ENCODE results near the gene MAML2.

The MAML2 gene

GRCh38 chr11:96339706-96340554 lies 3.1 kb downstream of the MAML2 start:
- DNase-seq (ENCODE audit: low read depth in 2 of 2, low spot score in 1 of 2), result no peak

GRCh38 chr11:96338910-96339705 lies 3.9 kb downstream of the MAML2 start:
- DNase-seq (ENCODE audit: low read depth in 2 of 2, low spot score in 1 of 2), result no peak

DNA sequence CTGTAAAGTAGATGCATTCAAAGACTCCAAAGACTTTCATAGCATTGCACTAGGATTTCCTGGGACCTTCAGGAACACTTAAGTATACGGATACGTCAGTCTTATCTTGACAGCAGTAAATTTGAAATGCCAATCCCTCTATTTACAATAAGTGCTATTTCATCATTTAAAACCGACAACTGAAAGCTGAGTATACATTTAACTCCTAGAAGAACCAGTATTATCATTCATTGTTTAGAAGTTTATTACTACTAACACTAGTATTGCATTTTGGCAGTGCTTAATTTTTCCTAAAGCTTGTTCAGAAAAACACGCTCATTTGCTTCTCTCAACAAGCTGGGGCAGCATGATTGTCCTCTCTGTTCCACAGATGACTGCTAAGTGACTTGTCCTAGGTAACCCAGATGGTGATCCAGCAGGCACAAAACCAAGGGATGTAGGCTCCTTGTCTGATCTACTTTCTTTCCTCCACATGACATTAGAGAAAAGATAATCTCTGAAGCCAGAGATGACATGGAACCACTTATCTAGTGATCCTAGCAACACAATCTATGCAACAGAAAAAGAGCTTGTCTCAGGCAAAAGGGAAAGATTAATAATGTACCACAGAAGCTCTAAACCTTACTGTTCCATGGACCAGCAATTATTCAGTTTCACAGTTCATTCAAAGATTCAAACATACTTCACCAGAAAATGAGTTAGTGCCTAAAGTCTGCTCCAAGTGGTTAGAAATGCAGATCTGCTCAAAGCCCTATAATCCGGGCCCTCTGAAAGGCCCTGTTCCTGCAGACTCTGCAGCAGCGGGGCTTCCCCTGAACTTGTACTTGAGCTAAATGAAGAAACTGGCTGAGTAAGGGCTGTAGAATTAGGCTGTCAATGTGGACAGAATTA lies 5.2 kb downstream of the MAML2 start:
- no peak for DNase-seq (ENCODE audit: low read depth in 2 of 2, low spot score in 1 of 2)

- no peak for DNase-seq (ENCODE audit: low read depth in 2 of 2, low spot score in 1 of 2)
Measured at GRCh38 chr11:96335388-96335787, 7.6 kb downstream of the MAML2 start.

DNA sequence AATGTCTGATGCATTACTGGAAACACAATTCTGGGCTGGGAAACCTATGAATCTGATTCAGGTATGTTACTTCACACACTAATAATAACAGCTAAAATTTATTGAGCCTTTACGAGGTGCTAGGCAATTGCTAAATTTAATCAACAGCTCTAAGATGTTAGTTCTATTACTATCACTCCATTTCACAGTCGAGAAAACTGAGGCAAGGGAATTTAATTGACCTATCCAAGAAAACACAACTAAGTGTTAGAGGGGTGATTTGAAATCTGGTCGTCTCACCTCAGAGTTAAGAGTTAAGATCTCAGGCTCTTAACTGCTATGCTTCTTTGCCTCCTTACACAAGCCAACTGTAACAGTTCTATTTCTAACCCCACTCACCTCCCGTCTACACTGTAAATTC lies 8.8 kb downstream of the MAML2 start:
- no peak for DNase-seq (ENCODE audit: low read depth in 2 of 2, low spot score in 1 of 2)

- no peak for DNase-seq (ENCODE audit: low read depth in 2 of 2, low spot score in 1 of 2)
Measured at GRCh38 chr11:96333191-96333719, 9.7 kb downstream of the MAML2 start.

DNA sequence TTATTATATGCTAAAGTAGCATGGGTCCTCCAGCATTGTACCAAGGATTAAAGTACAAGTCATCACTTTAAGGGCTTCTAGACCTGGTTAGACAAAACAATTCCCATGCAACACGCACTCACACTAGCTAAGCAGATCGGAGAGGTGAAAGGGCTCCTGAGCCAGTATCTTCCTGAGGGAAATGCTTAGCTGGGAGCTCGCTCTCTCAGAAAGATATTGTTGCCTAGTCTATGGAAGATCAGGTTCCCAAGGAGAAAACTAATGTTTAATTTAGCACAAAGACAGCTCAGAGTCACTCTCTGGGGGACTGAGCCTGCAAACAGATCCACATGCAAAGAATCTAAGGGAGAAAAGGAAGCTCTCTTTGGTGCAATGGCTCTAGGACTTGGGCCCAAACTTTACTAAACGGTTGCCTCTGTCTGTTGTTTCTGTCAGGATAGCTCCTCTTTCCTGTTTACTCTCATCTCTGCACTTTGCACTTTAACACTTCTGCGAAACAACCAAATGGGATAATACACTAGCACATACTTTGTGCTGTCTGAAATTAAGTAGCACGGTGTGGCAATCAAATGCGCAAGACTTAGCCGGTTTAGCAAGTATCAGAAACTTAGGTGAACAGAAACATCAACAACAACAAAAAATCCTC lies 10.7 kb downstream of the MAML2 start:
- no peak for DNase-seq (ENCODE audit: low read depth in 2 of 2, low spot score in 1 of 2)

DNA sequence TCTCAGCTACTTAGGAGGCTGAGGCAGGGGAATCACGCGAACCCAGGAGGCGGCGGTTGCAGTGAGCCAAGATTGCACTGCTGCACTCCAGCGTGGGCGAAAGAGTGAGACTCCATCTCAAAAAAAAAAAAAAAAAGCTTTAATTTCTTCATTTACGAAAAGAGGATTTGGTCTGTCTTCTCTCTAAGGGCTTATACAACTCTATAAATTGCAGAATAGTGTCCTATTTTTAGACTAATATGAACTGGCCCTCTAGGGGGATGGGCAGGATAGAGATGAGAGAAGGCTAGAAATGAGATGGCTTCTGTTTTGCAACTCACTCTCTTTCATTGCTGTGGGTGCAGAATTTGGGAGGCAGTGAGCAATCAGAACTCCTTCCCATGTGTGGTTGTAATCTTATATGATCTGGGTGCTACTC lies 11.3 kb downstream of the MAML2 start:
- no peak for DNase-seq (ENCODE audit: low read depth in 2 of 2, low spot score in 1 of 2)

DNA sequence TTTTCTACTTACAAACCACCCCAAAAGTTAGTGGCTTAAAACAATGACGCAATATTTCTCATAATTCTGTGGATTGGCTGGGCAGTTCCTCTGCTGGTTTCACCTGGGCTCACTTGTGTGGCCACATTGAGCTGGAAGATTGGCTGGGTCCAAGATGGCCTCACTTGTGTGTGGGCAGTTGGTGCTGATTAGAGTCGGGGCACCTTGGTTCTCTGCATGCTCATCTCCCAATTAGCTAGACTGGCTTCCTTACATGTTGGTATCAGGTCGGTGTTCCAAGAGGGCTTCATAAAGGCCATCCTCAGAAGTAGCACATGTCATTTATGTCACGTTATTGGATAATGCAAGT lies 12.5 kb downstream of the MAML2 start:
- no peak for DNase-seq (ENCODE audit: low read depth in 2 of 2, low spot score in 1 of 2)

- DNase-seq (ENCODE audit: low read depth in 2 of 2, low spot score in 1 of 2), result no peak
Measured at GRCh38 chr11:96329855-96330510, 13.0 kb downstream of the MAML2 start.

- no peak for DNase-seq (ENCODE audit: low read depth in 2 of 2, low spot score in 1 of 2)
Measured at GRCh38 chr11:96329419-96329818, 13.6 kb downstream of the MAML2 start.

GRCh38 chr11:96328395-96329010 lies 14.5 kb downstream of the MAML2 start:
- DNase-seq (ENCODE audit: low read depth in 2 of 2, low spot score in 1 of 2), result no peak

GRCh38 chr11:96326959-96327358 lies 16.0 kb downstream of the MAML2 start:
- no peak for DNase-seq (ENCODE audit: low read depth in 2 of 2, low spot score in 1 of 2)

DNA sequence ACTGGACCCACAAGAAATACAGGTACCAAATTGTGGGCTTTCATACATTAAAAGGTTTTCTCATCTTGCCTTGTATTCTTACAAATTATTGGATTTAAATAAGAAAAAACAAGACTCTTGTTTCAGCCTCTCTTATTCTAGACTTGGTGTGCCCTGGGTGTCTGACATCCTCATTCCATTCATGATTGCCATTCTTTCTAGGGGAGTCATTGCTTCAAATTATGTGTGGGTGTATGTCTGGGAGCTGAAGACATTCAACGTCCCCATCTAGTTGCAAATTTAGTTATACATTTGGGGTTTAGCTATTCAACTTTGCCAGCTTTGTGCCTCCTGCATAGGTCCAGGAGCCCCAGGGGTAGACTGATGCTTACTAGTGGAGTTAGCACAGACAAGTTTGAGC lies 18.1 kb downstream of the MAML2 start:
- DNase-seq (ENCODE audit: low read depth in 2 of 2, low spot score in 1 of 2), result no peak

DNA sequence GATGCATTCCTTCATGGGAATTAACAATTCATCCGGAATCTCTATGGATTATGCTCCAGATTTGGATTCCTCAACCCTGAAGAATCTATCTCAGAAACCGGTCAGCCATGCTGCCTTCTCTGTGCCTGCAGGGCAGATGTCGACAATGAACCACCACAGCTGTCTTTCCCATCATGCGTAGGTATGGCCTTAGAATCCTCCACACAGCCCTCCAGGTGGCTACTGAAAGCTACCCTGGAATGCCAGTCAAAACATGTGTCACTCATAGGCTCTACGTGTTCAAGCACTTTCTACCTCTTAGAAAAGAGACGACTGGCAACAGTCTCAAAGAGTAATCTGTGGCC lies 19.4 kb downstream of the MAML2 start:
- DNase-seq (ENCODE audit: low read depth in 2 of 2, low spot score in 1 of 2), result no peak

DNA sequence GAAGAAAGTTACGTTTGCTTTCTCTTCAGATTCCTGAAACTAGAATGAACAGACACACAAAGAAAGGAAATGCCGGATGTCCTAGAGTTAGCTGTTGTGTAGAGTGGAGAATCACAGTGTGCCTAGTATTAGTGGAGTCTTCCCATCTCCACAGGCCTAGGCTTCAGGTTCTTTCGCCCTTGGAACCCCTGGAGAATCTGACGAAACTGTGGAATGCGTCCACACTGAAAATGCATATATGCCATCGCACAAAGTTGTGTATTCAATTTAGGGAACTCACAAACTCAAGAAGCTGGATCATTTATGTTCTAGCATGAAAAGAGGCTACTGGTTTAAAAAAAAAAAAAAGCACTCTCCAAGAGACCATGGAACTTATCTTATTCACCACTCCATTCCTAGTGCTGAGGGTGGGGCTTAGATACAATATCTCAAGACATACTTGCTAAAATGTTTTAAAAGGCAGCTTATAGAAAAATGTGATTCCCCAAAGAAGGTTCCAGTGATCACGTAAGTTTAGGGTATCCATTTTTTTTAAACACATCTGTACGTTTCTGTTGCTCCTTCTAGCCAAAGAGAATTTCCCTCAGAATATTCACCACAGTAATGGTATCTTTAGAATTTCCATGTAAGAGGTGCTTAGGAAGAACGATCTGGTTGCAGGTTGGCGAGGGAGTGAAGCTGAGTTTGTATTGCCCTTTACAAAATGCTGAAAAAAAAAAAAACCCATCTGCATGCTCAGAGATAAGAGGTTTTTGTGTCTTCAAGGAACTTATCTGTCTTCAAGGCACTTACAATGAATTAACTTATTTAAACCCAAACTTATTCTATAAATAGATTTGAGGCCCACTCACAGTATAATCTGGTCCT lies 20.0 kb downstream of the MAML2 start:
- DNase-seq (ENCODE audit: low read depth in 2 of 2, low spot score in 1 of 2), result no peak

- DNase-seq (ENCODE audit: low read depth in 2 of 2, low spot score in 1 of 2), result no peak
Measured at GRCh38 chr11:96321091-96321490, 21.9 kb downstream of the MAML2 start.

- no peak for DNase-seq (ENCODE audit: low read depth in 2 of 2, low spot score in 1 of 2)
Measured at GRCh38 chr11:96319898-96320656, 22.9 kb downstream of the MAML2 start.
